Adrenal gland (tissue), 5 donors: Measurements from ENCODE around the gene AGR2.

Experiments used
- POLR2A ChIP-seq, 2 donors: fragments of 450-650 bp; IDR thresholded peaks; one replicate each; pipeline ENCODE4 v1.6.1; 2017; ENCODE audit warnings: antibody characterized with exemption in 2 of 2, mild to moderate bottlenecking in 2 of 2, moderate library complexity in 1 of 2
- TF ChIP-seq, protein P1 (sequence below), 6 experiments: fragments of 450-650 bp in 4 of 6; fragments of 200-600 bp in 2 of 6; sonication (generic) in 1 of 6; IDR thresholded peaks; 1 replicate in 5 of 6; 2 replicates in 1 of 6; pipeline versions ENCODE4 v1.5.1 to v1.8.0; 2016 to 2021; ENCODE audit warnings: antibody characterized with exemption in 6 of 6, mild to moderate bottlenecking in 2 of 6, moderate library complexity in 1 of 6
- donor health status: DM: no; HTN: no; CAD: no.

- TF ChIP-seq, protein P1, sequence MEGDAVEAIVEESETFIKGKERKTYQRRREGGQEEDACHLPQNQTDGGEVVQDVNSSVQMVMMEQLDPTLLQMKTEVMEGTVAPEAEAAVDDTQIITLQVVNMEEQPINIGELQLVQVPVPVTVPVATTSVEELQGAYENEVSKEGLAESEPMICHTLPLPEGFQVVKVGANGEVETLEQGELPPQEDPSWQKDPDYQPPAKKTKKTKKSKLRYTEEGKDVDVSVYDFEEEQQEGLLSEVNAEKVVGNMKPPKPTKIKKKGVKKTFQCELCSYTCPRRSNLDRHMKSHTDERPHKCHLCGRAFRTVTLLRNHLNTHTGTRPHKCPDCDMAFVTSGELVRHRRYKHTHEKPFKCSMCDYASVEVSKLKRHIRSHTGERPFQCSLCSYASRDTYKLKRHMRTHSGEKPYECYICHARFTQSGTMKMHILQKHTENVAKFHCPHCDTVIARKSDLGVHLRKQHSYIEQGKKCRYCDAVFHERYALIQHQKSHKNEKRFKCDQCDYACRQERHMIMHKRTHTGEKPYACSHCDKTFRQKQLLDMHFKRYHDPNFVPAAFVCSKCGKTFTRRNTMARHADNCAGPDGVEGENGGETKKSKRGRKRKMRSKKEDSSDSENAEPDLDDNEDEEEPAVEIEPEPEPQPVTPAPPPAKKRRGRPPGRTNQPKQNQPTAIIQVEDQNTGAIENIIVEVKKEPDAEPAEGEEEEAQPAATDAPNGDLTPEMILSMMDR (IDR thresholded peaks at IDR 0.05) = no peak
- TF ChIP-seq POLR2A (IDR thresholded peaks at IDR 0.05) = no peak
These were observed 7.9 kb upstream of the AGR2 start for GRCh38 chr7:16812542-16813231.
